ENCODE data around the gene PAK6. TPM values are rescaled to one million over a fixed set of nuclear protein-coding genes. Genes with fewer than 3 reads are reported as not detected.

The PAK6 gene
- total RNA-seq, 4 donors from 2014 or later, result 0.72 to 1.5 TPM; not detected in 2

DNA sequence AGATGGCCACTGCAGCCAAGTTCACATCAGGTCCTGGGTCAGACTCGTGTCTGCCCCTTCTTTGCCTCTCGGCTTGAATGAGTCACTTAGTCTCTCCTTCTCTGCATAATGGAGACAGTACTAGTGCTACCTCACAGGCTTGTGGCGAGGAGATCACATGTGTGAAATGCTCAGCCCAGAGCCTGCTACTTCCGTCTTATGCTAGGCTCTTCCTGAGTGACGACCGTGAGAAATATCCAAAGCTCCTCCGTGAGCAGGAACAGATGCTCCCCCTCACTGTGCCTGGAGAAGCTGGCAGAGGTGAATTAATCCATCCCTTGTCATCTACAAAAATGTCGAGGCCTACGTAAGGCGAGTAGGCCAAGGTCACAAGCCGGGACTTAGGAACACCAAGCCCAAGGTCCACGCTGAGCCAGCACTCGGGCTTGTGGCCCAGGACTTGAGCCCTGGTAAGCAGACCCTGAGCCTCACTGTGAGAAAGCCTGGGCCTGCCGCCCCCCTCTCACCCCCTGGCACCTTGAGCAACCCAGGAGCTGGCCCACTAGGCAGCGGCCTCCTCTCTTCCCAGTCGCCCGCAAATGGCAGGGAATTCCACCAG lies 17.9 kb downstream of the PAK6 start:
- ATAC-seq (ENCODE audit: low FRiP score) (no peak), DNase-seq (ENCODE audit: low spot score) (no peak)
- TF ChIP-seq, protein P1, sequence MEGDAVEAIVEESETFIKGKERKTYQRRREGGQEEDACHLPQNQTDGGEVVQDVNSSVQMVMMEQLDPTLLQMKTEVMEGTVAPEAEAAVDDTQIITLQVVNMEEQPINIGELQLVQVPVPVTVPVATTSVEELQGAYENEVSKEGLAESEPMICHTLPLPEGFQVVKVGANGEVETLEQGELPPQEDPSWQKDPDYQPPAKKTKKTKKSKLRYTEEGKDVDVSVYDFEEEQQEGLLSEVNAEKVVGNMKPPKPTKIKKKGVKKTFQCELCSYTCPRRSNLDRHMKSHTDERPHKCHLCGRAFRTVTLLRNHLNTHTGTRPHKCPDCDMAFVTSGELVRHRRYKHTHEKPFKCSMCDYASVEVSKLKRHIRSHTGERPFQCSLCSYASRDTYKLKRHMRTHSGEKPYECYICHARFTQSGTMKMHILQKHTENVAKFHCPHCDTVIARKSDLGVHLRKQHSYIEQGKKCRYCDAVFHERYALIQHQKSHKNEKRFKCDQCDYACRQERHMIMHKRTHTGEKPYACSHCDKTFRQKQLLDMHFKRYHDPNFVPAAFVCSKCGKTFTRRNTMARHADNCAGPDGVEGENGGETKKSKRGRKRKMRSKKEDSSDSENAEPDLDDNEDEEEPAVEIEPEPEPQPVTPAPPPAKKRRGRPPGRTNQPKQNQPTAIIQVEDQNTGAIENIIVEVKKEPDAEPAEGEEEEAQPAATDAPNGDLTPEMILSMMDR (IDR thresholded peaks at IDR 0.05), result no peak

DNA sequence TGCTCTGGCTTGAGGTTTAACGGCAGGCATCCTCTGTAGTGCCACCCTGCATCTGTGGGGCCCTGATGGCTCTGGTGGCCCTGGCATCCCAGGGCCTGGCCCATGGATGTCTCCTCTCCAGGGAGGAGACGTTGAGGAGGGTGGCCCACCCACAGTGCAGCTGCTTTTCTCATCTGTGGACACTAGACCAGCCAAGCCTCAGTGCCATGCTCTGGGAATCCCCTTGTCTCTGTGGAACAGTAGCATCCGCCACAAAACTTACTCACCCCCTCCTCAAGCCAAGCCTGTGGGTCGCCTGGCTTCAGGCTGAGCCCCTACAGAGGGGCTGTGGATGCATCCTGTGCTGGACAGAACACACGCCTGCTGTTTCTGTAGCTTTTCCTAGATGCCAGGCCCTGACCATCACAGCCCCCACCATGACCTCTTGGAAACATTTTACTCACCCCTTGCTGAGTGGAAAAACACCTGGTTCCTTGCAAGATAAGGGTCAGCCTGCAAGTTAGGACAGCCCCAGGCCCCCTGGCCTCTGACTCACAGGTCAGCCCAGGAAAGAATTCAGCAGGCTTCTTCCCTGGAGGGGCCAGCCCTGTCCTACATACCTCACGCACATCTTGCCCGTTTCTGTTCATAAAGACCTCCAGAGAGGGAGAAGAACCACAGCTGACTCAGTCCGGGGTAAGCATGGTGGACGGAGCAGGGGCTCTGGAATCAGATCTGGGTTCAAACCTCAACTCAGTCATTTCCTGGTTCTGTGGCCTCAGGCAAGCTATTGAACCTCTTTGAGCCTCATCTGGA lies 19.0 kb downstream of the PAK6 start:
- ATAC-seq (ENCODE audit: low FRiP score), result no peak
- TF ChIP-seq, protein P1 (IDR thresholded peaks at IDR 0.05), result no peak
- DNase-seq (ENCODE audit: low spot score), result no peak

DNA sequence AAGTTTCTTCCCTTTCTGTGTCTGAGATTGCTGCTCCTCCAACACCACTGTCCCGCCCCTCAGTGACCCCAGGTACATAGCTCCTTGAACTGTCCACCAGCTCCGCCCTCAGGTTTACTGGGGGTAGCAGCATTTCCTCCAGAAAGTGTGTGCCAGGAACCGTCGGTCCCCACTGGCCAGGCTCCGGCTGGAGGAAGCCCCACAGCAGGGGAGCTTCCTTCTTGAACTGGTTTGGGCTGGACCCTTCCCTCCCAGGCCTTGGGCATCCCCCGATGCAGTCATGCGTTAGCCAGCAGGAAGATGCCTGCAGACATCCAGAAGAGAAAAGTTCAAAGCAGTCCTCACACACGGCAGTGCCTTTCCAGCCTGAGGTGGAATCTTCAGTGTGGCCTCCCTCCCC lies 19.7 kb downstream of the PAK6 start:
- DNase-seq (ENCODE audit: low spot score) (no peak), ATAC-seq (ENCODE audit: low FRiP score) (no peak)
- TF ChIP-seq, protein P1 (IDR thresholded peaks at IDR 0.05), result no peak

DNA sequence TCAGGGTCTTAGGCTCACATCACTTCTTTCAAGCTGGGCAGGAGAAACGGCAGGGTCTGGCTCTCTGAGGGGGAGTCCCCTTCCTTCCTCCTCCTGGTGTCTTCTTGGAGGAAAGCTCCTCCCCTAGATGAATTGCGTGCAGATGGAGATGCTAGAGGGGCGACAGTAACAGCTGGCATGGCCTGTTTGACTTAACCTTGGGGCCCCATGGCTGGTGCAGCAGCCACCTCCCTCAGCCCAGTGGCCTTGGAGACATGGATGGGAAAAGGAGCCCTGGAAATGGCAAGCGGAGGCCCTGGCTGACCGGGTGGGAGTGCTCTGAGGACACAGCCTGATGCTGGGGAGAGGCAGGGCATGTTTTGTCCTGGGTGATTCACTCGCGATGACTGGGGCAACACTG lies 20.2 kb downstream of the PAK6 start:
- ATAC-seq (ENCODE audit: low FRiP score) (no peak), DNase-seq (ENCODE audit: low spot score) (no peak)
- TF ChIP-seq, protein P1 (IDR thresholded peaks at IDR 0.05), result no peak

DNA sequence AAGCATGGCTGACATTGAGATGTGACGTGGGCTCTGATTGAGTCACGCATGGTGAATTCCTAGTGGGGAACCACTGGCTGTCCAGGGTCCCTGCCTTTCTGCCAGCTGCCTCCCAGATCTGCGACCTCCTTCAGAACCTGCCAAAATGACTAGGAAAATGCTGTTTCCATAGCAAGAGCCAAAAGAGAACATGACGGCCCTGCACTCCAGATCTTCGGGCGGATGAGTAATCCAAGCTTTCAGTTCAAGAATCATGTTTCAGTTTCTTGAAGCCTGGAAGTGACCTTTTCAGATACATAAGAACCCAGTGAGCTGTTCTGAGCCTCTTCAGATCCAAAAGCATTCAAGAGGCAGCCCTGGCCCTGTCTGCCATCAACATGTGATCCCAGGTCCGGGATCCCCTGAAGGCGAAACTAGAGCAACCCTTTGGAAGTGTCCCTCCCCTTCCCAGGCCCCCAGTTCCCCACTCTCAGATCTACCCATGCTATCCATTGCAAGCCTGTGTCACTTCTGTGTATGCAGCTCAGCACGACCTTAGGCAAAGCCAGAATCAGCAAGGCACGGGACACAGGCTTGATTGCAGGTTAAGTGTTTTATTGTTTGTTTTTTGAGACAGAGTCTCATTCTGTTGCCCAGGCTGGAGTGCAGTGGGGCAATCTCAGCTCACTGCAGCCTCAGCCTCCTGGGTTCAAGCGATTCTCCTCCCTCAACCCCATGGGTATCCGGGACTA lies 24.3 kb downstream of the PAK6 start:
- ATAC-seq (ENCODE audit: low FRiP score), result peak; percentile 69
- no peak for DNase-seq (ENCODE audit: low spot score)
- TF ChIP-seq, protein P1 (IDR thresholded peaks at IDR 0.05), result no peak

DNA sequence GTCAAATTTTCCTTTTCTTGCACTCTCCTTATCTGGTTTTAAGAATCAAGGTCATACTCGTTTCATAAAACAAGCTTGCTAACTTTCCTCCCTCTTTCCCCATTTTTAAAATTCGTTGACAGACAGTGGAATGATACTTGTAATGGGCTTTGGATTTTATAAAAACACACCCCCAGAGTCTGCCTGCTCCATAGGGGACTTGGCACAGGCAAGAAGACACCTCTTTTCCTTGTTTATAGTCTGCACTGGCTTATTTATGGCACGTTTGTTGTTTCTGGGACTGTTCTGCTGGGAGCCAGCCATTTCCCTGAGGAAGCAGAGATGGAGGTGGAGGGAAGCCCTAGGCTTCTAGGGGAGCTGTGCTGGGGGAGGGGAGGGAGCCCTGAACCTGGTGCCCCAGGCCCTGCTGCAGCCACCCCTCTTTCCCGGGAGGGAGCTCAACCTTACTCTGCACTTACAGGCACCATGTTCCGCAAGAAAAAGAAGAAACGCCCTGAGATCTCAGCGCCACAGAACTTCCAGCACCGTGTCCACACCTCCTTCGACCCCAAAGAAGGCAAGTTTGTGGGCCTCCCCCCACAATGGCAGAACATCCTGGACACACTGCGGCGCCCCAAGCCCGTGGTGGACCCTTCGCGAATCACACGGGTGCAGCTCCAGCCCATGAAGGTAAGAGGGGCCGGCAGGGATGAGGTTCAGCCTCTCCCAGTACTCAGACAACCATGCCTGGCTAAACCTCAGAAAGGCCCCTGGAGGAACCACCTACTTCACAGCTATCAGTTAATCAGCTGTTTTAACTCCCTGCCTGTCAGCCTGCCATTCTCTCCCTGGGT lies 25.7 kb downstream of the PAK6 start:
- TF ChIP-seq, protein P1 (IDR thresholded peaks at IDR 0.05), result no peak
- ATAC-seq (ENCODE audit: low FRiP score) (no peak), DNase-seq (ENCODE audit: low spot score) (no peak)

Data from omental fat pad (tissue), 4 donors.